Right atrium auricular region (tissue), 2 donors: ENCODE results near the gene LPP. TPM values are rescaled to one million over a fixed set of nuclear protein-coding genes. Genes with fewer than 3 reads are reported as not detected.

Experiments
- DNase-seq: peaks from one replicate; pipeline ENCODE4 v3.0.0-alpha.2; 2019; ENCODE audit warnings: low spot score
- H3K27ac ChIP-seq, 2 donors: fragments of 200-600 bp; sonication (generic); 1 replicate in 1 of 2; 2 replicates in 1 of 2; pipeline ENCODE4 v1.5.1; 2016 to 2019
- H3K27me3 ChIP-seq, 2 donors: fragments of 200-600 bp; sonication (generic); one replicate each; pipeline versions ENCODE4 v1.5.1 to v1.6.0; 2017 to 2019
- H3K36me3 ChIP-seq: fragments of 200-600 bp; sonication (generic); one replicate; pipeline ENCODE4 v1.5.1; 2016
- H3K4me1 ChIP-seq, 2 donors: fragments of 200-600 bp; sonication (generic); one replicate each; pipeline versions ENCODE4 v1.5.1 to v1.6.0; 2017 to 2019
- H3K4me3 ChIP-seq, 2 donors: fragments of 200-600 bp; sonication (generic); 1 replicate in 1 of 2; 2 replicates in 1 of 2; pipeline ENCODE4 v1.5.1; 2017 to 2019; ENCODE audit warnings: mild to moderate bottlenecking in 1 of 2, moderate library complexity in 1 of 2
- H3K9me3 ChIP-seq, 2 donors: fragments of 200-600 bp; sonication (generic); one replicate each; pipeline ENCODE4 v1.5.1; 2019
- CTCF ChIP-seq, 2 donors: fragments of 200-600 bp; sonication (generic); IDR thresholded peaks; one replicate each; pipeline ENCODE4 v1.5.1; 2019; ENCODE audit warnings: antibody characterized with exemption in 2 of 2
- total RNA-seq, 2 donors: library from RNA; depleted of rRNA; stranded (reverse); fragments of >200 nt; gene quantifications; one replicate each; pipeline ENCODE4 v1.1.0, GENCODE V29; 2016

The LPP gene
- total RNA-seq, 2 donors from 2014 or later = 117 to 186 TPM

GRCh38 chr3:188470508-188471130, 316.7 kb downstream of the LPP start:
- no peak for DNase-seq
- peak overlapping the region in 1 of 2 donors; percentile 73 for H3K27ac ChIP-seq
- H3K27me3 ChIP-seq = no peaks in the 10 kb centered on the region
- no peak overlapping the region for H3K4me3 ChIP-seq
- no peak for TF ChIP-seq CTCF (IDR thresholded peaks at IDR 0.05)
- H3K9me3 ChIP-seq = no peaks in the 10 kb centered on the region
- peaks cover 0 to 46% of the 10 kb centered on the region in 2 donors for H3K4me1 ChIP-seq
- H3K36me3 ChIP-seq = no peaks in the 10 kb centered on the region

- Histone ChIP-seq H3K9me3 (no peaks in the 10 kb centered on the region), H3K27me3 (no peaks in the 10 kb centered on the region), H3K36me3 (no peaks in the 10 kb centered on the region), H3K4me1 (peaks cover 0 to 46% of the 10 kb centered on the region in 2 donors), H3K4me3 (no peak overlapping the region), H3K27ac (peak overlapping the region; percentile 41 to 73)
- no peak for DNase-seq
- TF ChIP-seq CTCF (IDR thresholded peaks at IDR 0.05) = no peak
Observed at GRCh38 chr3:188471723-188472122, 317.8 kb downstream of the LPP start.

- no peak for DNase-seq
- Histone ChIP-seq H3K4me3 (no peak overlapping the region), H3K27ac (peak overlapping the region; percentile 41 to 73), H3K36me3 (no peaks in the 10 kb centered on the region), H3K9me3 (no peaks in the 10 kb centered on the region), H3K4me1 (peaks cover 0 to 52% of the 10 kb centered on the region in 2 donors), H3K27me3 (no peaks in the 10 kb centered on the region)
- no peak for TF ChIP-seq CTCF (IDR thresholded peaks at IDR 0.05)
Observed at GRCh38 chr3:188472336-188472735, 318.4 kb downstream of the LPP start.

- peaks cover 0 to 52% of the 10 kb centered on the region in 2 donors for H3K4me1 ChIP-seq
Observed at GRCh38 chr3:188473045-188473444, 319.1 kb downstream of the LPP start.

GRCh38 chr3:188473591-188474288, 319.8 kb downstream of the LPP start:
- Histone ChIP-seq H3K36me3 (no peaks in the 10 kb centered on the region), H3K27ac (no peak overlapping the region), H3K4me1 (peaks cover 0 to 45% of the 10 kb centered on the region in 2 donors), H3K4me3 (no peak overlapping the region), H3K9me3 (no peaks in the 10 kb centered on the region), H3K27me3 (no peaks in the 10 kb centered on the region)
- no peak for DNase-seq
- TF ChIP-seq CTCF (IDR thresholded peaks at IDR 0.05) = no peak

More at GRCh38 chr3:188473045-188473444, 319.1 kb downstream of the LPP start:
- no peak for TF ChIP-seq CTCF (IDR thresholded peaks at IDR 0.05)
- Histone ChIP-seq H3K4me3 (no peak overlapping the region), H3K27me3 (no peaks in the 10 kb centered on the region), H3K36me3 (no peaks in the 10 kb centered on the region), H3K9me3 (no peaks in the 10 kb centered on the region), H3K27ac (peak overlapping the region; percentile 41 to 73)
- DNase-seq = no peak
